ENCODE measurements around the gene DNAJB11. TPM values are rescaled to one million over a fixed set of nuclear protein-coding genes. Genes with fewer than 3 reads are reported as not detected.

The DNAJB11 gene
- total and polyA plus RNA-seq, 2 of the 4 experiments (the other 2 are of a cell fraction), result 27.4 to 48.6 TPM

GRCh38 chr3:186532598-186533072 is 37.9 kb upstream of the DNAJB11 start:
- ATAC-seq (ENCODE audit: low read depth), result no peak
- Histone ChIP-seq H3K4ac (ENCODE audit: low read depth, low read length) (no peak overlapping the region), H2AK5ac (ENCODE audit: low read depth, low read length) (no peak overlapping the region), H4K20me1 (ENCODE audit: insufficient read depth, low read length) (no peaks in the 10 kb centered on the region), H3K4me3 (ENCODE audit: insufficient read depth, low read depth, low read length) (no peak overlapping the region), H4K8ac (ENCODE audit: low read depth in 2 of 2, low read length in 2 of 2) (no peak overlapping the region), H3K56ac (ENCODE audit: extremely low read depth, insufficient read depth, low read length) (no peak overlapping the region), H3K9me3 (ENCODE audit: control insufficient read depth, insufficient read depth, low read length) (no peaks in the 10 kb centered on the region), H4K5ac (ENCODE audit: low read depth, low read length) (no peak overlapping the region), H3K9ac (ENCODE audit: low read depth, low read length) (no peak overlapping the region), H3K4me1 (ENCODE audit: control insufficient read depth, insufficient read depth, low read length) (no peaks in the 10 kb centered on the region), H3K4me2 (ENCODE audit: low read depth, low read length) (no peak overlapping the region), H2AK9ac (replicated peaks; ENCODE audit: low read depth, low read length, poor library complexity) (no peak overlapping the region), H4K91ac (ENCODE audit: insufficient read depth, low read depth, low read length) (no peak overlapping the region), H3K14ac (replicated peaks; ENCODE audit: low read depth, low read length) (no peak overlapping the region), H3K79me1 (ENCODE audit: low read depth in 1 of 2, low read length in 2 of 2) (no peaks in the 10 kb centered on the region), H2BK15ac (ENCODE audit: low read depth, low read length) (no peak overlapping the region), H2BK20ac (ENCODE audit: low read depth, low read length) (no peak overlapping the region), H3K36me3 (ENCODE audit: control insufficient read depth, insufficient read depth, low read length) (no peaks in the 10 kb centered on the region), H2BK5ac (ENCODE audit: low read depth, low read length, poor library complexity, severe bottlenecking) (no peak overlapping the region), H3K27ac (ENCODE audit: insufficient read depth, low read length) (no peak overlapping the region), H2BK120ac (ENCODE audit: low read depth, low read length) (no peak overlapping the region), H2AFZ (replicated peaks; ENCODE audit: low read length, poor library complexity) (no peak overlapping the region), H3K9me1 (ENCODE audit: insufficient read depth, low read length) (no peaks in the 10 kb centered on the region), H3K27me3 (ENCODE audit: control insufficient read depth, insufficient read depth, low read length) (peaks cover 2% of the 10 kb centered on the region), H3K18ac (ENCODE audit: low read depth, low read length) (no peak overlapping the region), H3K23ac (ENCODE audit: low read depth, low read length) (no peak overlapping the region)
- CTCF ChIA-PET, result no interaction called here
- BruUV-seq (replicated peaks), result no TSS peak
- POLR2A ChIA-PET (ENCODE audit: unreplicated experiment), result no interaction called here
- intact Hi-C loops (cut with micrococcal nuclease), result no loop called here
- no peak for DNase-seq
- no CpG with 5 or more reads among the region's 1 CpG for WGBS, 2 experiments (ENCODE audit: extremely low coverage in 2 of 2, insufficient read length in 1 of 2)
- in situ Hi-C loops (cut with MboI; ENCODE audit: low sequenced_read_pairs), result no loop called here
- no peak for TF ChIP-seq SMC3 (IDR thresholded peaks at IDR 0.05; ENCODE audit: low read depth, low read length)
- no peak for TF ChIP-seq MXI1 (IDR thresholded peaks at IDR 0.05; ENCODE audit: borderline replicate concordance, low read depth, low read length)
- TF ChIP-seq, protein P1, sequence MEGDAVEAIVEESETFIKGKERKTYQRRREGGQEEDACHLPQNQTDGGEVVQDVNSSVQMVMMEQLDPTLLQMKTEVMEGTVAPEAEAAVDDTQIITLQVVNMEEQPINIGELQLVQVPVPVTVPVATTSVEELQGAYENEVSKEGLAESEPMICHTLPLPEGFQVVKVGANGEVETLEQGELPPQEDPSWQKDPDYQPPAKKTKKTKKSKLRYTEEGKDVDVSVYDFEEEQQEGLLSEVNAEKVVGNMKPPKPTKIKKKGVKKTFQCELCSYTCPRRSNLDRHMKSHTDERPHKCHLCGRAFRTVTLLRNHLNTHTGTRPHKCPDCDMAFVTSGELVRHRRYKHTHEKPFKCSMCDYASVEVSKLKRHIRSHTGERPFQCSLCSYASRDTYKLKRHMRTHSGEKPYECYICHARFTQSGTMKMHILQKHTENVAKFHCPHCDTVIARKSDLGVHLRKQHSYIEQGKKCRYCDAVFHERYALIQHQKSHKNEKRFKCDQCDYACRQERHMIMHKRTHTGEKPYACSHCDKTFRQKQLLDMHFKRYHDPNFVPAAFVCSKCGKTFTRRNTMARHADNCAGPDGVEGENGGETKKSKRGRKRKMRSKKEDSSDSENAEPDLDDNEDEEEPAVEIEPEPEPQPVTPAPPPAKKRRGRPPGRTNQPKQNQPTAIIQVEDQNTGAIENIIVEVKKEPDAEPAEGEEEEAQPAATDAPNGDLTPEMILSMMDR (conservative IDR thresholded peaks at IDR 0.05; ENCODE audit: low read depth, low read length), result no peak
- TF ChIP-seq, protein P2, sequence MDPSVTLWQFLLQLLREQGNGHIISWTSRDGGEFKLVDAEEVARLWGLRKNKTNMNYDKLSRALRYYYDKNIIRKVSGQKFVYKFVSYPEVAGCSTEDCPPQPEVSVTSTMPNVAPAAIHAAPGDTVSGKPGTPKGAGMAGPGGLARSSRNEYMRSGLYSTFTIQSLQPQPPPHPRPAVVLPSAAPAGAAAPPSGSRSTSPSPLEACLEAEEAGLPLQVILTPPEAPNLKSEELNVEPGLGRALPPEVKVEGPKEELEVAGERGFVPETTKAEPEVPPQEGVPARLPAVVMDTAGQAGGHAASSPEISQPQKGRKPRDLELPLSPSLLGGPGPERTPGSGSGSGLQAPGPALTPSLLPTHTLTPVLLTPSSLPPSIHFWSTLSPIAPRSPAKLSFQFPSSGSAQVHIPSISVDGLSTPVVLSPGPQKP (IDR thresholded peaks at IDR 0.05; ENCODE audit: borderline replicate concordance, low read depth, low read length), result no peak
- no peak for TF ChIP-seq RFX5 (IDR thresholded peaks at IDR 0.05; ENCODE audit: low read depth, low read length)
- TF ChIP-seq MAFK (IDR thresholded peaks at IDR 0.05; ENCODE audit: low read depth, low read length), result no peak
- TF ChIP-seq, protein P3, sequence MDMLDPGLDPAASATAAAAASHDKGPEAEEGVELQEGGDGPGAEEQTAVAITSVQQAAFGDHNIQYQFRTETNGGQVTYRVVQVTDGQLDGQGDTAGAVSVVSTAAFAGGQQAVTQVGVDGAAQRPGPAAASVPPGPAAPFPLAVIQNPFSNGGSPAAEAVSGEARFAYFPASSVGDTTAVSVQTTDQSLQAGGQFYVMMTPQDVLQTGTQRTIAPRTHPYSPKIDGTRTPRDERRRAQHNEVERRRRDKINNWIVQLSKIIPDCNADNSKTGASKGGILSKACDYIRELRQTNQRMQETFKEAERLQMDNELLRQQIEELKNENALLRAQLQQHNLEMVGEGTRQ (IDR thresholded peaks at IDR 0.05; ENCODE audit: low read depth, low read length), result no peak
- TF ChIP-seq CEBPB (IDR thresholded peaks at IDR 0.05; ENCODE audit: low read depth, low read length), result no peak
- TF ChIP-seq POLR2A (IDR thresholded peaks at IDR 0.05; ENCODE audit: low read depth, low read length), result no peak
- dilution Hi-C loops (cut with HindIII; ENCODE audit: low sequenced_read_pairs, unreplicated experiment), result no loop called here

Measured in IMR-90 (cell line).